Uterus (tissue), 2 donors: ENCODE data around the gene NEDD4L.

Experiments used
- CTCF ChIP-seq, 4 experiments: fragments of 200-600 bp in 2 of 4; fragments of 450-650 bp in 2 of 4; sonication (generic) in 2 of 4; IDR thresholded peaks; one replicate each; pipeline ENCODE4 v1.5.1; 2016 to 2019; ENCODE audit warnings: antibody characterized with exemption in 4 of 4, mild to moderate bottlenecking in 2 of 4, moderate library complexity in 1 of 4
- POLR2A ChIP-seq, 2 donors: fragments of 450-650 bp; IDR thresholded peaks; one replicate each; pipeline ENCODE4 v1.6.1; 2016; ENCODE audit warnings: antibody characterized with exemption in 2 of 2, mild to moderate bottlenecking in 1 of 2, moderate library complexity in 1 of 2

- TF ChIP-seq CTCF (IDR thresholded peaks at IDR 0.05) (no peak), POLR2A (IDR thresholded peaks at IDR 0.05) (no peak)
Measured at GRCh38 chr18:58279504-58280175, 235.6 kb downstream of the NEDD4L start.
